Left colon (tissue), 2 donors: ENCODE data around the gene ZBTB7B. TPM values are rescaled to one million over a fixed set of nuclear protein-coding genes. Genes with fewer than 3 reads are reported as not detected.
A peak's percentile ranks its signal among the peaks of the same experiment; 100 is the strongest.

Source experiments
- ATAC-seq: fragments of 200-7000 bp; cut with Tn5 transposase; one replicate; pipeline ENCODE4 v1.9.1; 2020; ENCODE audit warnings: mild to moderate bottlenecking, moderate library complexity
- DNase-seq, 2 donors: peaks; one replicate each; pipeline ENCODE4 v3.0.0-alpha.2; 2020
- intact Hi-C, 2 donors: fragments of 100-400 bp; cut with DNase I in 1 of 2; cut with micrococcal nuclease in 1 of 2; formaldehyde crosslinking; loops; one replicate each; pipeline versions ENCODE4 v1.11.2 to v1.14.0; 2022; cut with DNase I, micrococcal nuclease
- total RNA-seq, 2 donors: library from RNA; stranded (reverse); fragmentation: NEBNext Ultra II Directional; extraction: Animal tissue kit (Norgen Biotek cat#: 25700); gene quantifications; one replicate each; pipeline ENCODE4 v1.2.1, GENCODE V29; 2021
- donor health status: DM: no; HTN: no; CAD: no.
- donor health status: DM: yes; HTN: yes; CAD: no.

ZBTB7B gene
- total RNA-seq, 2 donors from 2014 or later, result 248 to 326 TPM

- no peak for ATAC-seq
- intact Hi-C loops, result no loop called here
- DNase-seq, result no peak
Measured at GRCh38 chr1:155040358-155041093, 37.9 kb downstream of the ZBTB7B start.

DNA sequence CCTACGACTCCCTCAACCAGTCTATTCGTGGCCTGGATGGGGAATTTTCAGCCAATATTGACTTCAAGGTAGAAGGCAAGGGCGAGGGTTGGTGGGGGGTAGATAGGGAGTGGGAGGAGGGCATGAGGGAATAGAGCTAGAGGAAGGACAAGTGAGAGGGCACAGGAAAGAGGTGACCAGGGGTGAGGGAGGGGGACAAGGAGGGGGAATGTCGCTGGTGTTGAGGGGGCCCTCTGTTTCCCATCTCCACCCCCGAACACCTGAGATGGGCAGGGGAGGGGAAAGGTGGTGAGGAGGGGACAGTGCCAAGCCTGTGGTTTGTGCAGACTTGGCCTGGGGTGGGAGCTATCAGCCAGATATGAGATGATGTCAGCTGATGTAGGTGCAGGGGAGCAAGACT, 40.2 kb downstream of the ZBTB7B start:
- ATAC-seq (no peak), DNase-seq (no peak)
- intact Hi-C loops, result no loop called here

GRCh38 chr1:155043301-155043702, 40.7 kb downstream of the ZBTB7B start:
- DNase-seq, result peak; percentile 74 to 86
- intact Hi-C loops, result no loop called here
- peak; percentile 72 for ATAC-seq

GRCh38 chr1:155043793-155044192, 41.2 kb downstream of the ZBTB7B start:
- intact Hi-C loops, result no loop called here
- DNase-seq (peak; percentile 61 to 73), ATAC-seq (peak; percentile 71)

- DNase-seq (no peak), ATAC-seq (peak; percentile 5)
- intact Hi-C loops, result no loop called here
Measured at GRCh38 chr1:155044365-155044764, 41.8 kb downstream of the ZBTB7B start.

DNA sequence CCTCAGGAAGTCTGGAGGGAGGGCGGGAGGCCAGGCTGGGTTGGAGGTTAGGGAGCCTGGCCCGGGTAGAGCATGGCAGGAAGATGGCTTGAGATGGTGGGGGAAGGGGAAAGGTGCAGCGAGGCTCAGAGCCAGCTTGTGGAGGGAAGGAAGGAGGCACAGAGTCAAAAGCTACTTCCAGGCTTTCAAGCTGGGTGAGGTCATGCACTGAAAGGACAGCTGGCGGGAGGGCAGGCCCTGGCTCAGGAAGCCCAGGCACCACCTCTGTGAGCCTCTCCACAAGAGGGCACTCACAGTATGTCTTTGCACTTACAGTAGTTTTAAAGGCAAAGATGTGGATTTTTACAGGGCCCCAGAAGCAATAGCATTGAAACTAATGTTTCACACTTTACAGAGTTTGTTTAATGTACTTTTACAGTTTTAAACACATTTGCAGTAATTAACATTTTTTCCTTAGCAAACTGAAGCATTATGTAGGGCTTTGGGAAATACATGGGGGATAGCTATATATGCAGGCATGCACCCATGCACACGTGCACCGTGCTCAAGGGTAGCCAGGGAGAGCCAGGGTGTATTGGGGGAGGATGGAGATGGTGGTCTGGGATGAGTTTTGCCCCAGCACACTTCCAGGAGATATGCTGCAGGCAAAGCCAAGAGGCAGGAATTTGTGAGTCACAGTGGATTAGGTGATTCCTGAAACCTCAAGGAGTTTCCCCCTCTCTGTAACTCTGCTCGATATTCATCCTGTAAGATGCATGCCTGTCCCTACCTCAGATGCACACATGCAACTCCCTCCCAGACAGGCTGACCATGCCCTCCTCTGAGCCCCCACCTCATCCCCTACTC, 42.4 kb downstream of the ZBTB7B start:
- peak; percentile 85 to 90 for DNase-seq
- ATAC-seq, result peak; percentile 74
- intact Hi-C loops, result no loop called here

- ATAC-seq (no peak), DNase-seq (no peak)
- intact Hi-C loops, result no loop called here
Measured at GRCh38 chr1:155048449-155049334, 46.1 kb downstream of the ZBTB7B start.

- intact Hi-C loops, result no loop called here
- no peak for DNase-seq
- ATAC-seq, result no peak
Measured at GRCh38 chr1:155049651-155050559, 47.3 kb downstream of the ZBTB7B start.

DNA sequence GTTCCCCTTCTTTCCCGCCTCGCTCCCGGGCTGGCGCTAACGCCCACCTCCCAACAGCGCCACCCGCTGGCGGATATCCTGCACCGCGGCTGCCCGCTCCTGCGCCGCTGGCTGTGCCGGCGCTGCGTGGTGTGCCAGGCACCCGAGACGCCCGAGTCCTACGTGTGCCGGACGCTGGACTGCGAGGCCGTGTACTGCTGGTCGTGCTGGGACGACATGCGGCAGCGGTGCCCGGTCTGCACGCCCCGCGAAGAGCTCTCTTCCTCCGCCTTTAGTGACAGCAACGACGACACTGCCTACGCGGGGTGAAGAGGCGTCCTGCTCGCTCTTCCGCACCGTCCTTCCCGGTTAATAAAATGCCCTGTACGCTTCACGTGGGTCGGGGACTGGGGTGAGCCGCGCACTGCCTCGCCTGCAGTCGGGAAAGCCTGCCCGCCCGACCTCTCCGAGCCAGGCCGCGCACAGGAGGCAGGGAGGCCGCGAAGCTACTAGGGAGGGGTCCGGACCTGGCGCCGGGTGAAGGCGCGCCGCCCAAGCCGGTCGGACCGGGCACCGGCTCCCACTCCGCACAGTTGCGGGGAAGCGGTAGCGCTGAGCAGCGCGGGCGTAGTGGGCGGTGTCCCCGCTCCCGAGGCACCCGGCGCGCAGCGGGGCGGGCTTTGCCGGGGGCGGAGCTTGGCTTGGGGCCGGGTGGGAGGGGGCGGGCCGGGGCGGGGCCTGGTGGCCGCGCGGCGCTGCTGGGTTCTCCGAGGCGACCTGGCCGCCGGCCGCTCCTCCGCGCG, 48.1 kb downstream of the ZBTB7B start, which contains the start of gene ADAM15:
ADAM15 (plus strand) TSS at position 757 of the 782 bp plus-strand sequence. CDS start 71 bp downstream, outside the sequence.
- intact Hi-C loops, result no loop called here
- DNase-seq (peak; percentile 85 to 93), ATAC-seq (peak; percentile 81)

- intact Hi-C loops, result no loop called here
- DNase-seq (no peak), ATAC-seq (peak; percentile 4)
Measured at GRCh38 chr1:155051342-155051776, 48.8 kb downstream of the ZBTB7B start.

GRCh38 chr1:155051777-155052398, 49.3 kb downstream of the ZBTB7B start:
- DNase-seq, result peak; percentile 69 to 85
- intact Hi-C loops, result no loop called here
- peak; percentile 44 for ATAC-seq

GRCh38 chr1:155052439-155053395, 50.1 kb downstream of the ZBTB7B start:
- intact Hi-C loops, result no loop called here
- ATAC-seq (no peak), DNase-seq (peak; percentile 53 to 55)

- intact Hi-C loops, result no loop called here
- ATAC-seq (no peak), DNase-seq (no peak)
Measured at GRCh38 chr1:155053531-155054105, 51.0 kb downstream of the ZBTB7B start.

DNA sequence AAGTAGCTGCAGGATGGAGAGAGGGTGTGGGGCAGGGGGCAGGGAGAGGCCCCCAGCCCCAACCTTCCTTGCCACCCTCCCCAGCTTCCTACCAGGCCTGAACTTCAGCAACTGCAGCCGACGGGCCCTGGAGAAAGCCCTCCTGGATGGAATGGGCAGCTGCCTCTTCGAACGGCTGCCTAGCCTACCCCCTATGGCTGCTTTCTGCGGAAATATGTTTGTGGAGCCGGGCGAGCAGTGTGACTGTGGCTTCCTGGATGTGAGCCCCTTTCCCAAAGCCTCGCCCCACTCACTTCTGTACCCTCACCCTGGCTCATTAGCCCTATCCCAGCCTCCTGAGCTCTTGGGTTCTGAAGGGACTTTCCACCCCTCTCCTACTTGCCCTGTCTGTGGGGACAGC, 54.5 kb downstream of the ZBTB7B start:
- no peak for ATAC-seq
- no peak for DNase-seq
- intact Hi-C loops, result no loop called here

DNA sequence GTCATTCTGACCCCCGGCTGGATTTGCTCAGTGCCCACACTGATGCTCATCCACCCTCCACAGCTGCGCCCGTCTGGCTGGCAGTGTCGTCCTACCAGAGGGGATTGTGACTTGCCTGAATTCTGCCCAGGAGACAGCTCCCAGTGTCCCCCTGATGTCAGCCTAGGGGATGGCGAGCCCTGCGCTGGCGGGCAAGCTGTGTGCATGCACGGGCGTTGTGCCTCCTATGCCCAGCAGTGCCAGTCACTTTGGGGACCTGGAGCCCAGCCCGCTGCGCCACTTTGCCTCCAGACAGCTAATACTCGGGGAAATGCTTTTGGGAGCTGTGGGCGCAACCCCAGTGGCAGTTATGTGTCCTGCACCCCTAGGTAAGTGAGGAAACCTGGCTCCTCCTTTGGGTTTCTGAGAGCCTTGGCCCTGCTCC, 55.2 kb downstream of the ZBTB7B start:
- no peak for ATAC-seq
- intact Hi-C loops, result no loop called here
- no peak for DNase-seq
